Caco-2 (cell line): Measurements from ENCODE around the gene TLR2. TPM values are rescaled to one million over a fixed set of nuclear protein-coding genes. Genes with fewer than 3 reads are reported as not detected.

Experiments used
- BruUV-seq: library from RNA; stranded (reverse); fragments of 400-500 nt; replicated peaks from 2 replicates; lab custom pipeline; 2021; lab: Mats Ljungman, UMichigan
- CTCF ChIA-PET: fragments of 300-600 bp; sonication (Branson Sonifier 250); formaldehyde crosslinking; loops from one replicate; lab custom pipeline; 2022; ENCODE audit warnings: antibody characterized with exemption; lab: Charles Lee
- POLR2A ChIA-PET: fragments of 300-600 bp; sonication (Branson Sonifier 250); formaldehyde crosslinking; loops from one replicate; lab custom pipeline; 2022; ENCODE audit warnings: antibody characterized with exemption; lab: Charles Lee
- DNase-seq, 2 experiments: peaks; one replicate each; pipeline versions ENCODE4 v3.0.0 to v3.0.0-alpha.2; 2020 to 2022
- H3K27me3 ChIP-seq: replicated peaks from 2 replicates; pipeline ENCODE4 v1.6.0; 2011; ENCODE audit warnings: low read length; ENCODE audit not compliant: control insufficient read depth, insufficient read depth
- H3K36me3 ChIP-seq: 2 replicates; pipeline ENCODE4 v1.5.1; 2011; ENCODE audit warnings: low read length; ENCODE audit not compliant: control insufficient read depth, insufficient read depth
- H3K4me1 ChIP-seq: fragments of 250-450 bp; sonication (Bioruptor Pico); 2 replicates; pipeline ENCODE4 v1.5.1; 2020; ENCODE audit warnings: mild to moderate bottlenecking
- H3K4me3 ChIP-seq: 2 replicates; pipeline ENCODE4 v1.5.1; 2011; ENCODE audit warnings: low read depth, mild to moderate bottlenecking, control low read depth, low read length
- H3K9me3 ChIP-seq: fragments of 250-450 bp; sonication (Bioruptor Pico); 2 replicates; pipeline ENCODE4 v1.5.1; 2020; ENCODE audit warnings: mild to moderate bottlenecking, moderate library complexity
- H3K27ac Mint-ChIP-seq: one replicate; pipeline ENCODE4 v1.8.0; 2022; ENCODE audit warnings: mixed read lengths; ENCODE audit not compliant: unreplicated experiment
- H3K27me3 Mint-ChIP-seq: one replicate; pipeline ENCODE4 v1.8.0; 2022; ENCODE audit warnings: mixed read lengths; ENCODE audit not compliant: insufficient read depth, unreplicated experiment
- H3K36me3 Mint-ChIP-seq: one replicate; pipeline ENCODE4 v1.8.0; 2022; ENCODE audit warnings: mild to moderate bottlenecking, mixed read lengths; ENCODE audit not compliant: insufficient read depth, unreplicated experiment
- H3K4me1 Mint-ChIP-seq: one replicate; pipeline ENCODE4 v1.8.0; 2022; ENCODE audit warnings: low read depth, mixed read lengths; ENCODE audit not compliant: unreplicated experiment
- H3K4me3 Mint-ChIP-seq: one replicate; pipeline ENCODE4 v1.8.0; 2022; ENCODE audit warnings: mild to moderate bottlenecking, moderate library complexity, mixed read lengths; ENCODE audit not compliant: unreplicated experiment
- H3K9me3 Mint-ChIP-seq: one replicate; pipeline ENCODE4 v1.8.0; 2022; ENCODE audit warnings: mixed read lengths; ENCODE audit not compliant: unreplicated experiment
- intact Hi-C: fragments of 100-400 bp; cut with micrococcal nuclease; formaldehyde crosslinking; loops from one replicate; pipeline ENCODE4 v1.10.0; 2022; ENCODE audit not compliant: unreplicated experiment
- total RNA-seq: library from RNA; stranded (reverse); gene quantifications from 2 replicates; pipeline ENCODE4 v1.2.3, GENCODE V29; 2022
- TF ChIP-seq, protein P1 (sequence below), 2 experiments: fragments of 200-600 bp in 1 of 2; IDR thresholded peaks; 1 replicate in 1 of 2; 2 replicates in 1 of 2; pipeline versions ENCODE4 v1.5.1 to v1.8.0; 2011 to 2022; ENCODE audit warnings: antibody characterized with exemption in 1 of 2, control low read depth in 1 of 2, inconsistent platforms in 1 of 2, low read depth in 1 of 2, low read length in 1 of 2, mild to moderate bottlenecking in 1 of 2, moderate library complexity in 1 of 2; ENCODE audit not compliant: insufficient read depth in 1 of 2, severe bottlenecking in 1 of 2, unreplicated experiment in 1 of 2

The TLR2 gene
- total RNA-seq, 1 experiment from 2014 or later: 11.0 TPM

DNA sequence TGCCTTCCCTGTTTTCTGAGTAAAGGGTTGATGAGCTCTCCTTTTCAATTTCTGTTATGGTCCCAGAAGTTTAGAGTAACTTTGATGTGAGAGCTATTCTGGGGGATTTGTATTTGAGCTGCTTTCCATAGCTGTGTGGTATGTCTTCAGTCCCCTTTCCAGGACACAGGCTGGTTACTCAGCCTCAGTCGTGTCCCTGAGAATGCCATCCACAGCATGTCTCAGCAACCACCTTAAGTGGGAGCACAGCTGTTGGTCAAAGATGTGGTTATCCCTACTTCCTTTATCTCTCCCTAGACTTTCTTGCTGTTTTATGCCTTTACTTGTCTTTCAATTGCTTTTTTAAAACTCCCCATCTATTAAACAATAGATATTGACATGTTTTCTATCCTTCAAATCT, 38.0 kb downstream of the TLR2 start:
- ChIA-PET POLR2A (no interaction called here), CTCF (no interaction called here)
- H3K27me3 ChIP-seq: no peaks in the 10 kb centered on the region
- Mint-ChIP-seq H3K4me3 (no peak overlapping the region), H3K27ac (no peak overlapping the region), H3K9me3 (no peaks in the 10 kb centered on the region), H3K4me1 (no peaks in the 10 kb centered on the region), H3K36me3 (no peaks in the 10 kb centered on the region), H3K27me3 (peaks cover 7% of the 10 kb centered on the region)
- intact Hi-C loops: loop anchor here (2.0 kb wide), 1 partner anchor 61 kb away; no protein-coding TSS in a partner anchor
- no peaks in the 10 kb centered on the region for H3K9me3 ChIP-seq
- H3K4me3 ChIP-seq: no peak overlapping the region
- DNase-seq: no peak
- no TSS peak for BruUV-seq
- H3K4me1 ChIP-seq: no peaks in the 10 kb centered on the region
- TF ChIP-seq, protein P1, sequence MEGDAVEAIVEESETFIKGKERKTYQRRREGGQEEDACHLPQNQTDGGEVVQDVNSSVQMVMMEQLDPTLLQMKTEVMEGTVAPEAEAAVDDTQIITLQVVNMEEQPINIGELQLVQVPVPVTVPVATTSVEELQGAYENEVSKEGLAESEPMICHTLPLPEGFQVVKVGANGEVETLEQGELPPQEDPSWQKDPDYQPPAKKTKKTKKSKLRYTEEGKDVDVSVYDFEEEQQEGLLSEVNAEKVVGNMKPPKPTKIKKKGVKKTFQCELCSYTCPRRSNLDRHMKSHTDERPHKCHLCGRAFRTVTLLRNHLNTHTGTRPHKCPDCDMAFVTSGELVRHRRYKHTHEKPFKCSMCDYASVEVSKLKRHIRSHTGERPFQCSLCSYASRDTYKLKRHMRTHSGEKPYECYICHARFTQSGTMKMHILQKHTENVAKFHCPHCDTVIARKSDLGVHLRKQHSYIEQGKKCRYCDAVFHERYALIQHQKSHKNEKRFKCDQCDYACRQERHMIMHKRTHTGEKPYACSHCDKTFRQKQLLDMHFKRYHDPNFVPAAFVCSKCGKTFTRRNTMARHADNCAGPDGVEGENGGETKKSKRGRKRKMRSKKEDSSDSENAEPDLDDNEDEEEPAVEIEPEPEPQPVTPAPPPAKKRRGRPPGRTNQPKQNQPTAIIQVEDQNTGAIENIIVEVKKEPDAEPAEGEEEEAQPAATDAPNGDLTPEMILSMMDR (IDR thresholded peaks at IDR 0.05; ENCODE audit: insufficient read depth in 1 of 2, low read depth in 1 of 2, low read length in 1 of 2, severe bottlenecking in 1 of 2, unreplicated experiment in 1 of 2): no peak
- no peaks in the 10 kb centered on the region for H3K36me3 ChIP-seq

- TF ChIP-seq, protein P1 (IDR thresholded peaks at IDR 0.05; ENCODE audit: insufficient read depth in 1 of 2, low read depth in 1 of 2, low read length in 1 of 2, severe bottlenecking in 1 of 2, unreplicated experiment in 1 of 2): no peak
- ChIA-PET CTCF (no interaction called here), POLR2A (no interaction called here)
- H3K9me3 Mint-ChIP-seq: no peaks in the 10 kb centered on the region
- no peak for DNase-seq
- Histone ChIP-seq H3K4me1 (no peaks in the 10 kb centered on the region), H3K4me3 (no peak overlapping the region), H3K36me3 (no peaks in the 10 kb centered on the region), H3K9me3 (no peaks in the 10 kb centered on the region), H3K27me3 (no peaks in the 10 kb centered on the region)
- peaks cover 3% of the 10 kb centered on the region for H3K27me3 Mint-ChIP-seq
- H3K4me3 Mint-ChIP-seq: no peak overlapping the region
- no peak overlapping the region for H3K27ac Mint-ChIP-seq
- H3K36me3 Mint-ChIP-seq: no peaks in the 10 kb centered on the region
- H3K4me1 Mint-ChIP-seq: no peaks in the 10 kb centered on the region
- no TSS peak for BruUV-seq
- intact Hi-C loops: no loop called here
Observed at GRCh38 chr4:153724606-153725005, 40.5 kb downstream of the TLR2 start.

GRCh38 chr4:153725136-153725830, 41.2 kb downstream of the TLR2 start:
- Mint-ChIP-seq H3K36me3 (no peaks in the 10 kb centered on the region), H3K27me3 (peaks cover 3% of the 10 kb centered on the region), H3K27ac (no peak overlapping the region), H3K4me1 (no peaks in the 10 kb centered on the region), H3K4me3 (no peak overlapping the region), H3K9me3 (no peaks in the 10 kb centered on the region)
- no peaks in the 10 kb centered on the region for H3K27me3 ChIP-seq
- no peaks in the 10 kb centered on the region for H3K36me3 ChIP-seq
- ChIA-PET CTCF (no interaction called here), POLR2A (no interaction called here)
- no peak for DNase-seq
- H3K4me1 ChIP-seq: no peaks in the 10 kb centered on the region
- intact Hi-C loops: no loop called here
- H3K9me3 ChIP-seq: no peaks in the 10 kb centered on the region
- no peak overlapping the region for H3K4me3 ChIP-seq
- TF ChIP-seq, protein P1 (IDR thresholded peaks at IDR 0.05; ENCODE audit: insufficient read depth in 1 of 2, low read depth in 1 of 2, low read length in 1 of 2, severe bottlenecking in 1 of 2, unreplicated experiment in 1 of 2): no peak
- BruUV-seq: no TSS peak
